Measurements from ENCODE around the gene HPCAL4. TPM values are rescaled to one million over a fixed set of nuclear protein-coding genes. Genes with fewer than 3 reads are reported as not detected.

Gene HPCAL4
- polyA plus RNA-seq, 1 experiment = not detected

DNA sequence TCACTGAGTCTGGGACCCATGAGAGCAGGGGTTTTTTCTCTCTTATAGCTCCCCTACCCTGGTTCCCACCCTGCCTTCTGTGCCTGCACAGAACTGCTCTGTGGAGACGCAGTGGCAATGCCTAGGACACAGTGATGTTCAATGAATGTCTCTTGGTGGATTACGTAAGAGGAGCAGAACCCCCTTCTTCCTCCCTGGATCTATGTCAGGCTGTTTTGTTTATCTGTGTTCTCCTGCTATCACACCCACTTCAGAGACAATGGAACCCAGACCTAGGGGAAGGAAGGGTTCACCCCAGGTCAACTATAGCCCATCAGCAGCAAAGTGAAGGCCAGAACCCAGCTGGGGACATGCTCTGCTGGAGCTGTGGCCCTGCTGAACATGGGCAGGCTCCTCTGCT is 2.0 kb downstream of the HPCAL4 start:
- H3K27me3 ChIP-seq (ENCODE audit: control insufficient read depth, insufficient read depth, low read length) = peaks cover 82% of the 10 kb centered on the region
- H3K4me3 ChIP-seq (ENCODE audit: low read depth, low read length) = no peak overlapping the region
- TF ChIP-seq, protein P1, sequence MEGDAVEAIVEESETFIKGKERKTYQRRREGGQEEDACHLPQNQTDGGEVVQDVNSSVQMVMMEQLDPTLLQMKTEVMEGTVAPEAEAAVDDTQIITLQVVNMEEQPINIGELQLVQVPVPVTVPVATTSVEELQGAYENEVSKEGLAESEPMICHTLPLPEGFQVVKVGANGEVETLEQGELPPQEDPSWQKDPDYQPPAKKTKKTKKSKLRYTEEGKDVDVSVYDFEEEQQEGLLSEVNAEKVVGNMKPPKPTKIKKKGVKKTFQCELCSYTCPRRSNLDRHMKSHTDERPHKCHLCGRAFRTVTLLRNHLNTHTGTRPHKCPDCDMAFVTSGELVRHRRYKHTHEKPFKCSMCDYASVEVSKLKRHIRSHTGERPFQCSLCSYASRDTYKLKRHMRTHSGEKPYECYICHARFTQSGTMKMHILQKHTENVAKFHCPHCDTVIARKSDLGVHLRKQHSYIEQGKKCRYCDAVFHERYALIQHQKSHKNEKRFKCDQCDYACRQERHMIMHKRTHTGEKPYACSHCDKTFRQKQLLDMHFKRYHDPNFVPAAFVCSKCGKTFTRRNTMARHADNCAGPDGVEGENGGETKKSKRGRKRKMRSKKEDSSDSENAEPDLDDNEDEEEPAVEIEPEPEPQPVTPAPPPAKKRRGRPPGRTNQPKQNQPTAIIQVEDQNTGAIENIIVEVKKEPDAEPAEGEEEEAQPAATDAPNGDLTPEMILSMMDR (IDR thresholded peaks at IDR 0.05; ENCODE audit: low read depth, low read length) = no peak
- CTCF ChIA-PET = interaction anchor here (0.6 to 1.2 kb wide), 3 partner anchors 17 to 37 kb away, joined by 3 to 4 read pairs (median 3); no protein-coding TSS in a partner anchor
- DNase-seq (ENCODE audit: low read depth, low spot score) = no peak
- H3K27ac ChIP-seq (ENCODE audit: low read depth, low read length) = no peak overlapping the region
- POLR2A ChIA-PET = no interaction called here
- H3K9me3 ChIP-seq (ENCODE audit: control insufficient read depth, insufficient read depth, low read length) = peaks cover 7% of the 10 kb centered on the region; the same call in 1 of the 2 replicates

DNA sequence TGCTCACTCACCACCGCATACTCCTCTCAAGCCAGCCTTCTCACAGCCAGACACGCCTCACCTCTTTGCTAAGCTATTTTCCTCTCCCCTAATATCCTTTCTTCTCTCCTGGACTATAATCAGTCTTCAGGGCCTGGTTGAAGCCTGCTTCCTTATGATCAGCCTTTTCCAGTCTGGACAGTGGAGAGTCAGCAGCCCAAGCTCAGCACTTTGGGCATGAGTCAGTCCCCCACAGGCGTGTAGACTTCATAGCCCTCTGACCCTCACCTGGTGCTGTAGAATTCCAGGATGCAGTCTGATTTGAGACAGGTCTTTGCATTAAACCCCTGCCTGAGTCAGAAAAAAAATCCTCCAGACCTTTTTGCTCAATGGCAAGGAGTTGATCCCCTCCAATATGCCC is 2.5 kb downstream of the HPCAL4 start:
- H3K27me3 ChIP-seq (ENCODE audit: control insufficient read depth, insufficient read depth, low read length) = peaks cover 83% of the 10 kb centered on the region
- CTCF ChIA-PET = interaction anchor here (0.6 to 0.8 kb wide), 2 partner anchors 16 to 71 kb away, joined by 3 to 4 read pairs; no protein-coding TSS in a partner anchor
- H3K27ac ChIP-seq (ENCODE audit: low read depth, low read length) = no peak overlapping the region
- no peak for DNase-seq (ENCODE audit: low read depth, low spot score)
- no peak overlapping the region for H3K4me3 ChIP-seq (ENCODE audit: low read depth, low read length)
- POLR2A ChIA-PET = no interaction called here
- TF ChIP-seq, protein P1 (IDR thresholded peaks at IDR 0.05; ENCODE audit: low read depth, low read length) = no peak
- peaks cover 7% of the 10 kb centered on the region; the same call in 1 of the 2 replicates for H3K9me3 ChIP-seq (ENCODE audit: control insufficient read depth, insufficient read depth, low read length)

DNA sequence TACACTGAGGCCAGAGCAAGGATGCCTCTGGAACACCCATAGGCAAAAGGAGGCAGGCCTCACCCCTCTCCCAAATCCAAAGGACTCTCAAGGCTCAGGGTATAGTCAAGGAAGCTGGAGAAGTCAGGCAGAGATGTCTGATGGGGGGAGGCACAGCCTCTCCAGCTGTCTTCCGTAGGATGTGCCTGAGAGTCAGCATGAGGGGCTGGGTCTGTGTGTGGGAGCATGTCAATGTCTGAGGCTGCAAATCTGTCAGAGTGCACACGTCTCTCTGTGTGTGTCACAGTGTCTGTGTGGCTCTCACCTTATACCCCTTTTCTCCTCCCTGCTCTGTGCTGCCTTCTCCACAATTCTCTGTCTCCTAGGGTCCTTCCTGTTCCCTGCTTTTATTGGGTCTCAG is 4.0 kb downstream of the HPCAL4 start:
- Histone ChIP-seq H3K4me3 (ENCODE audit: low read depth, low read length) (no peak overlapping the region), H3K27ac (ENCODE audit: low read depth, low read length) (no peak overlapping the region), H3K27me3 (ENCODE audit: control insufficient read depth, insufficient read depth, low read length) (peaks cover 82% of the 10 kb centered on the region), H3K9me3 (ENCODE audit: control insufficient read depth, insufficient read depth, low read length) (peaks cover 4% of the 10 kb centered on the region; the same call in 1 of the 2 replicates)
- TF ChIP-seq, protein P1 (IDR thresholded peaks at IDR 0.05; ENCODE audit: low read depth, low read length) = no peak
- ChIA-PET CTCF (no interaction called here), POLR2A (no interaction called here)
- no peak for DNase-seq (ENCODE audit: low read depth, low spot score)

DNA sequence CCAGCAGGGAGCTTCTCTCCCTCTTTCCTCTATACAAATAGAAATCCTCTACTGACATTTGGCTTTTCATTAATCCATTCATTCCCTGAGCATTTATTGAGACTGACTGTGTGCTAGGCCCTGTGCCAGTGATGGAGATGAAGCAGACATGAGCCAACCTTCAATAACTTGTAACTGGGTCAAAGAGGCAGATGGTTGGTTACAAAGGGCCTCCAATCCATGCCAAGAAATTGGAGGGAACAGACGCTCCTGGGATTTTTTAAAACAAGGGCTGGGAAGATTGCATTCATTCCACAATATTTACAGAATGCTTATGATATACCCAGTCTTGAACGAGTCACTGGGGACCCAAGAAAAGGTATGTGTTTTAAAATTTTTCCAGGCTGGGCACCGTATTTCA is 6.2 kb downstream of the HPCAL4 start:
- Histone ChIP-seq H3K4me3 (ENCODE audit: low read depth, low read length) (no peak overlapping the region), H3K9me3 (ENCODE audit: control insufficient read depth, insufficient read depth, low read length) (no peaks in the 10 kb centered on the region; the same call in 1 of the 2 replicates), H3K27me3 (ENCODE audit: control insufficient read depth, insufficient read depth, low read length) (peaks cover 83% of the 10 kb centered on the region), H3K27ac (ENCODE audit: low read depth, low read length) (no peak overlapping the region)
- CTCF ChIA-PET = interaction anchor here (0.6 kb wide), 1 partner anchor 35 kb away, joined by 5 read pairs; no protein-coding TSS in a partner anchor
- DNase-seq (ENCODE audit: low read depth, low spot score) = no peak
- TF ChIP-seq, protein P1 (IDR thresholded peaks at IDR 0.05; ENCODE audit: low read depth, low read length) = no peak
- POLR2A ChIA-PET = no interaction called here

DNA sequence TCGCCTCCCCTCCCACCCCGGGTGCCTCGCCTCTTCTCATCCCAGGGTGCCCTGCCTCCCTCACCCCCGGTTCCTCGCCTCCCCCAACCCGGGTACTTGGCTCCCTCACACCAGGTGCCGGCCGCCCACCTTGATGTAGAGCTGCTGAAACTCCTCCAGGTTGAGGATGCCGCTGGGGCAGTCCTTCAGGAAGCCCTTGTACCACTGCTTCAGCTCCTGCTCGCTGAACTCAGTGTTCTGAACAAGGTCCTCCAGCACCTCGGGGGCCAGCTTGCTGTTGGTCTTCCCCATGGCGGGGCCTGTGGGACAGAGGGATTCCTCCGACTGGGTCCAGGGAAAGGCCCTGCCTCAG is 6.9 kb downstream of the HPCAL4 start:
- DNase-seq (ENCODE audit: low read depth, low spot score) = no peak
- Histone ChIP-seq H3K9me3 (ENCODE audit: control insufficient read depth, insufficient read depth, low read length) (no peaks in the 10 kb centered on the region; the same call in 1 of the 2 replicates), H3K27me3 (ENCODE audit: control insufficient read depth, insufficient read depth, low read length) (peaks cover 82% of the 10 kb centered on the region), H3K27ac (ENCODE audit: low read depth, low read length) (no peak overlapping the region), H3K4me3 (ENCODE audit: low read depth, low read length) (no peak overlapping the region)
- TF ChIP-seq, protein P1 (IDR thresholded peaks at IDR 0.05; ENCODE audit: low read depth, low read length) = no peak
- CTCF ChIA-PET = interaction anchor here (0.6 to 0.9 kb wide), 2 partner anchors 26 to 35 kb away, joined by 5 read pairs; no protein-coding TSS in a partner anchor
- POLR2A ChIA-PET = no interaction called here

Data from AG04450 (cell line).